Mucosa of descending colon (tissue), 3 donors: ENCODE data around the gene RUBCN. TPM values are rescaled to one million over a fixed set of nuclear protein-coding genes. Genes with fewer than 3 reads are reported as not detected.
"Not testable (repeated sequence)": the region's sequence is repeated elsewhere in the genome, so short reads cannot be mapped to it uniquely, and the experiment has no call there.

Experiments used
- ATAC-seq: fragments of 200-7000 bp; cut with Tn5 transposase; one replicate; pipeline ENCODE4 v1.9.1; 2020; ENCODE audit warnings: mild to moderate bottlenecking, moderate library complexity
- DNase-seq, 3 donors: peaks; one replicate each; pipeline ENCODE4 v3.0.0-alpha.2; 2020
- H3K36me3 ChIP-seq: fragments of 200-600 bp; one replicate; pipeline ENCODE4 v1.8.0; 2021; ENCODE audit warnings: low read depth, mild to moderate bottlenecking
- H3K4me1 ChIP-seq: fragments of 200-600 bp; one replicate; pipeline ENCODE4 v1.8.0; 2021; ENCODE audit warnings: low read depth, mild to moderate bottlenecking
- H3K4me3 ChIP-seq: fragments of 200-600 bp; one replicate; pipeline ENCODE4 v1.8.0; 2021; ENCODE audit warnings: mild to moderate bottlenecking
- H3K9me3 ChIP-seq: fragments of 200-600 bp; one replicate; pipeline ENCODE4 v1.8.0; 2021; ENCODE audit warnings: mild to moderate bottlenecking
- CTCF ChIP-seq: fragments of 200-600 bp; IDR thresholded peaks from one replicate; pipeline ENCODE4 v1.8.0; 2022; ENCODE audit warnings: antibody characterized with exemption, mild to moderate bottlenecking
- intact Hi-C, 2 donors: fragments of 100-400 bp; cut with DNase I in 1 of 2; cut with micrococcal nuclease in 1 of 2; formaldehyde crosslinking; loops; one replicate each; pipeline versions ENCODE4 v1.11.0 to v1.11.1; 2022; cut with DNase I, micrococcal nuclease
- total RNA-seq, 3 donors: library from RNA; stranded (reverse); fragmentation: NEBNext Ultra II Directional in 2 of 3; extraction: Animal tissue kit (Norgen Biotek cat#: 25700) in 2 of 3; gene quantifications; one replicate each; pipeline versions ENCODE4 v1.2.1 to v1.2.4, GENCODE V29; 2021 to 2023
- donor health status: DM: no; HTN: no; CAD: no; lungs with moderate emphysema.
- donor health status: DM: no; HTN: no; CAD: no.
- donor health status: DM: no; HTN: yes; CAD: no.

RUBCN gene
- total RNA-seq, 3 donors from 2014 or later = 18.8 to 27.6 (median 23.5) TPM

GRCh38 chr3:197711973-197712707 is 24.6 kb downstream of the RUBCN start:
- intact Hi-C loops = no loop called here

GRCh38 chr3:197710965-197711364 is 25.7 kb downstream of the RUBCN start:
- H3K4me3 ChIP-seq, intact Hi-C loops, H3K36me3 ChIP-seq, ATAC-seq, H3K4me1 ChIP-seq, DNase-seq, H3K9me3 ChIP-seq: not testable (repeated sequence)

More at GRCh38 chr3:197711973-197712707, 24.6 kb downstream of the RUBCN start:
- Histone ChIP-seq H3K9me3 (no peaks in the 10 kb centered on the region), H3K4me3 (no peak overlapping the region), H3K4me1 (no peaks in the 10 kb centered on the region), H3K36me3 (no peaks in the 10 kb centered on the region)
- no peak for TF ChIP-seq CTCF
- peak; percentile 65 to 84 (median 80) for DNase-seq
- peak; percentile 97 for ATAC-seq

- H3K36me3 ChIP-seq = no peaks in the 10 kb centered on the region
- DNase-seq = peak in 1 of 3 donors; percentile 18
- H3K4me1 ChIP-seq = no peaks in the 10 kb centered on the region
- no peaks in the 10 kb centered on the region for H3K9me3 ChIP-seq
- intact Hi-C loops = no loop called here
- no peak for TF ChIP-seq CTCF
- no peak overlapping the region for H3K4me3 ChIP-seq
- ATAC-seq = no peak
These were observed 27.6 kb downstream of the RUBCN start for GRCh38 chr3:197709135-197709534.

GRCh38 chr3:197706658-197707057 is 30.0 kb downstream of the RUBCN start:
- DNase-seq (no peak), ATAC-seq (no peak)
- intact Hi-C loops = no loop called here
- no peaks in the 10 kb centered on the region for H3K4me1 ChIP-seq
- no peaks in the 10 kb centered on the region for H3K9me3 ChIP-seq
- no peak overlapping the region for H3K4me3 ChIP-seq
- TF ChIP-seq CTCF = no peak
- H3K36me3 ChIP-seq = no peaks in the 10 kb centered on the region

- ATAC-seq = peak; percentile 31
- intact Hi-C loops = no loop called here
- H3K4me1 ChIP-seq = no peaks in the 10 kb centered on the region
- no peak for TF ChIP-seq CTCF
- peak in 1 of 3 donors; percentile 28 for DNase-seq
- no peaks in the 10 kb centered on the region for H3K36me3 ChIP-seq
- H3K4me3 ChIP-seq = no peak overlapping the region
- no peaks in the 10 kb centered on the region for H3K9me3 ChIP-seq
These were observed 34.9 kb downstream of the RUBCN start for GRCh38 chr3:197701841-197702240.

- no peaks in the 10 kb centered on the region for H3K9me3 ChIP-seq
- H3K36me3 ChIP-seq = no peaks in the 10 kb centered on the region
- intact Hi-C loops = no loop called here
- H3K4me1 ChIP-seq = no peaks in the 10 kb centered on the region
- DNase-seq (no peak), ATAC-seq (no peak)
- H3K4me3 ChIP-seq = no peak overlapping the region
- TF ChIP-seq CTCF = no peak
These were observed 36.6 kb downstream of the RUBCN start for GRCh38 chr3:197700095-197700494.
